ENCODE data around the gene RYR3.

RYR3 gene

DNA sequence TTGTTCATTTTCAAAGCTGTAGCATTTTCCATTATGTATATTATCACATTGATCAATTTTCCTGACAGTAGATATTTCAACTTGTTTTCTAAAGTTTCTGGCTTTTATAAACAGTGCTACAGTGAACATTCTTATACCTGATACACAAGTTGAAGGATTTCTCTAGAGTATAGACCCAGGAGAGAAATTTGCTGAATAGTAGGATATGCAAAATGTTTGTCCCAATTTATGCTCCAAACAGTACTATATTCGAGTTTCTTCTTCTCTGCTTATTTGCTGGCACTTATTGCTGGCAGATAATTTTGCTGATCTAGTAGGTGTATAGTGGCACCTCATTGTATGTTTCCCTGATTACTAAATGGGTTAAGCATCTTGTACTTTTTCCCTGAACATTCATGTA lies 540.3 kb downstream of the RYR3 start:
- TF ChIP-seq, protein P1, sequence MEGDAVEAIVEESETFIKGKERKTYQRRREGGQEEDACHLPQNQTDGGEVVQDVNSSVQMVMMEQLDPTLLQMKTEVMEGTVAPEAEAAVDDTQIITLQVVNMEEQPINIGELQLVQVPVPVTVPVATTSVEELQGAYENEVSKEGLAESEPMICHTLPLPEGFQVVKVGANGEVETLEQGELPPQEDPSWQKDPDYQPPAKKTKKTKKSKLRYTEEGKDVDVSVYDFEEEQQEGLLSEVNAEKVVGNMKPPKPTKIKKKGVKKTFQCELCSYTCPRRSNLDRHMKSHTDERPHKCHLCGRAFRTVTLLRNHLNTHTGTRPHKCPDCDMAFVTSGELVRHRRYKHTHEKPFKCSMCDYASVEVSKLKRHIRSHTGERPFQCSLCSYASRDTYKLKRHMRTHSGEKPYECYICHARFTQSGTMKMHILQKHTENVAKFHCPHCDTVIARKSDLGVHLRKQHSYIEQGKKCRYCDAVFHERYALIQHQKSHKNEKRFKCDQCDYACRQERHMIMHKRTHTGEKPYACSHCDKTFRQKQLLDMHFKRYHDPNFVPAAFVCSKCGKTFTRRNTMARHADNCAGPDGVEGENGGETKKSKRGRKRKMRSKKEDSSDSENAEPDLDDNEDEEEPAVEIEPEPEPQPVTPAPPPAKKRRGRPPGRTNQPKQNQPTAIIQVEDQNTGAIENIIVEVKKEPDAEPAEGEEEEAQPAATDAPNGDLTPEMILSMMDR (IDR thresholded peaks at IDR 0.05): no peak
- Histone ChIP-seq H3K36me3 (peaks cover 0 to 13% (median 0%) of the 10 kb centered on the region in 3 donors), H3K27me3 (no peaks in the 10 kb centered on the region), H3K4me3 (no peak overlapping the region), H3K4me1 (no peaks in the 10 kb centered on the region), H3K27ac (no peak overlapping the region), H3K9me3 (no peaks in the 10 kb centered on the region)
- no peak for DNase-seq
- intact Hi-C loops (cut with DNase I; ENCODE audit: low total_unique reads): no loop called here

DNA sequence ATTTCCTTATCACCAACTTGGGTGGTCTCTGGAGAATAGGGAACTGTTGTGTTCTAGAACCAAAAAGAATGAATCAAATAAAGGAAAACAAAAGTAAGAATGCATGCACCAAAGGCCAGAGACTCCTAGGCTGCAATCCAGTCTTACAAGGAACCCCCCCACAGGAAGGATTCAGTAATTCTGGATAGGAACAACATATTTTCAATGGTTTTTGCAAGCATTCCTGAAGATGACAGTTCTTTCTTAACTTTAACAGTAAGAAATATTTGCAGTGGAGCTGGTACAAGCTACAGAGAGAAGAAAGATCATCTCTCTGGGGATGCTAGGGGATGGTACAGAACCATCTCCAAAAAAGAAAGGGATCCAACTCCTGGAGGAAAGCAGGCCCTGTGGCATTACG lies 541.3 kb downstream of the RYR3 start:
- TF ChIP-seq, protein P1 (IDR thresholded peaks at IDR 0.05): no peak
- peaks cover 0 to 20% (median 0%) of the 10 kb centered on the region in 3 donors for H3K36me3 ChIP-seq
- H3K4me3 ChIP-seq: no peak overlapping the region
- no peak overlapping the region for H3K27ac ChIP-seq
- no peak for DNase-seq
- intact Hi-C loops (cut with DNase I; ENCODE audit: low total_unique reads): no loop called here
- no peaks in the 10 kb centered on the region for H3K4me1 ChIP-seq
- H3K9me3 ChIP-seq: no peaks in the 10 kb centered on the region
- H3K27me3 ChIP-seq: no peaks in the 10 kb centered on the region

DNA sequence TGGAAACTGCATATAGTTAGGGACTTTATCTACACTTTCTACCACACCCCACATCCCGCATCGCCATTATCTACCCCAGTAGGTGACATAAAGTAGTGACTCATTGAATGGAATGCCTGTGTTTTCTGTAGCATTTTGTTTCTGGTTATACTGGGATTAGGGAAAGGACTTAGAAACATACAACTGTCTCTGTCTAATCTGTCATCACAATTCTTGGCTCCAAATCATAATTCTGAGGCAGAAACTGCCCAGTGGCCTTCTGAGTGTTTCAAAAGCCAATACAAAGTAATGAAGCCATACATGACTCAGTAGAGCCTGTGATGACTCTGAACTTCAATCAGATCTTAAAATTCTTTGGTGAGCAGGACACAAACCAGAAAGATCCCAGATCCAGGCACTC lies 541.8 kb downstream of the RYR3 start:
- Histone ChIP-seq H3K9me3 (no peaks in the 10 kb centered on the region), H3K4me3 (no peak overlapping the region), H3K27me3 (no peaks in the 10 kb centered on the region), H3K36me3 (peaks cover 0 to 25% (median 0%) of the 10 kb centered on the region in 3 donors), H3K27ac (no peak overlapping the region), H3K4me1 (no peaks in the 10 kb centered on the region)
- no peak for DNase-seq
- TF ChIP-seq, protein P1 (IDR thresholded peaks at IDR 0.05): no peak
- intact Hi-C loops (cut with DNase I; ENCODE audit: low total_unique reads): no loop called here

DNA sequence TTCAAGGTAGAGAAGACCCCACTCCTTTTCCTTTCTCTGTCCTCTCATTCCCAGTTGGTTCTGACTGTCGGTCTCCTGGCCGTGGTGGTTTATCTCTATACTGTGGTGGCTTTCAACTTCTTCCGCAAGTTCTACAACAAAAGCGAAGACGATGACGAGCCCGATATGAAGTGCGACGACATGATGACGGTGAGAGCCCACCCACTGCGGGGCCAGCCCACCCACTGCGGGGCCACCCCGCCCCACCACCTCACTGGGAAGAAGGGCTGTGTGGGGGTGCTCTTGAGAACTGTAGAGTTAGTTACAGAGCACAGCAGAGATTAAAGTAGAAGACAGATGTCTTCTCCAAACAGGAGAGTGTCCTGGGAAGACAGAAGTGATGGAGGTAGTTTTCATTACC lies 547.0 kb downstream of the RYR3 start:
- Histone ChIP-seq H3K27me3 (no peaks in the 10 kb centered on the region), H3K4me1 (no peaks in the 10 kb centered on the region), H3K4me3 (no peak overlapping the region), H3K9me3 (no peaks in the 10 kb centered on the region), H3K27ac (no peak overlapping the region), H3K36me3 (peaks cover 4 to 54% (median 8%) of the 10 kb centered on the region in 3 donors)
- intact Hi-C loops (cut with DNase I; ENCODE audit: low total_unique reads): no loop called here
- TF ChIP-seq, protein P1 (IDR thresholded peaks at IDR 0.05): no peak
- no peak for DNase-seq

DNA sequence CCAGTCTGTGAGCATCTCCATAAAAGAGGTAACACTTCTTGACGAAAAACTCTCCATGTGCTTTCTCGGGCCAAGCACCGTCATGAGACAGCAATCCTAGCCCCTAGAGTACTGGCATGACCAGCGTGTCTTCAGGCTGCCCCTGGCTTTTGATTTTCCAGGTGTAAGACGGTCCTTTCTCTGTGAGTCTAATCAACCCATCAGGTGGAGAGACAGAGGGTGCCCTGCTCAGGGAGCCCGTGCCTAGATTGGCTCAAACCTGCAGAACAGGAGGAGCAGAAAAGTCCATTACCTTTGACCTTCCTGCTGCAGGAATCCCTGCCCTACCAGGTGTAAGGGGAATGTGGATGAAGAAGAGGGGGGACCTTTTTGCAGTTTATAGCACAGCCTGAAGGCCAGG lies 548.1 kb downstream of the RYR3 start:
- DNase-seq: no peak
- intact Hi-C loops (cut with DNase I; ENCODE audit: low total_unique reads): no loop called here
- no peak overlapping the region for H3K27ac ChIP-seq

More for the DNA sequence above, 548.1 kb downstream of the RYR3 start:
- TF ChIP-seq, protein P1 (IDR thresholded peaks at IDR 0.05): no peak
- H3K27me3 ChIP-seq: no peaks in the 10 kb centered on the region
- no peaks in the 10 kb centered on the region for H3K4me1 ChIP-seq
- H3K9me3 ChIP-seq: no peaks in the 10 kb centered on the region
- H3K36me3 ChIP-seq: peaks cover 10 to 63% (median 12%) of the 10 kb centered on the region in 3 donors
- no peak overlapping the region for H3K4me3 ChIP-seq

Measured in tibial artery (tissue), 4 donors.